Measurements from ENCODE around the gene CTIF. TPM values are rescaled to one million over a fixed set of nuclear protein-coding genes. Genes with fewer than 3 reads are reported as not detected.
A peak's percentile ranks its signal among the peaks of the same experiment; 100 is the strongest.

The CTIF gene
- total RNA-seq, 6 donors from 2014 or later, result 32.1 to 62.4 (median 47.8) TPM

DNA sequence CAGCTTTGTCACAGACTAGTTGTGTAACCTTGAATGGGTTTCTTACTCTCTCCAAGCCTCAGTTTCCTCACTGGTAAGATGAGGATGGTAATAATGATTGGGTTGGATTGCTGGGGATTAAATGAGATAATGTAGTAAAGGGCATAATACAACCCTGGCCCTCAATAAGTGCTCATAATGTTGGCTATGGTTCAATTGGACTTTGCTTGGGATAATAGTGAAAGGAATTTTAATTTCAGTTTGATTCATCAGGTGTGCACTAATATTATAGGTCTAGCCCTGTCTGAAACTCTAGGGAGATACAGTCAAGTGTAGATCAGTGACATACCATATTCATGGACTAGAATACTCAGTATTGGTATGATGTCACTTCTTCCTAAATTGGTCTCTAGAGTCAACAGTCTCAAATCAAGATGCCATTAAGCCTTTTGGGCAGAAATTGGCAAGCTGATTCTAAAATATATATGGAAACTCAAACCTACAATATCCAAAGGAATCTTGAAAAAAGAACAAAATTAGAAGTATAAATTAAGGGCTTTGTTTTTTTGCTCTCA is 250.5 kb downstream of the CTIF start:
- Histone ChIP-seq H3K27ac (peak overlapping the region in 3 of 4 donors; percentile 74 to 85 (median 84)), H3K4me3 (no peak overlapping the region), H3K9me3 (no peaks in the 10 kb centered on the region), H3K4me1 (peaks cover 21 to 39% (median 31%) of the 10 kb centered on the region in 4 donors), H3K27me3 (no peaks in the 10 kb centered on the region), H3K36me3 (peaks cover 0 to 4% (median 0%) of the 10 kb centered on the region in 4 donors)
- DNase-seq (no peak), ATAC-seq (ENCODE audit: low FRiP score in 2 of 2) (no peak)
- TF ChIP-seq, protein P1, sequence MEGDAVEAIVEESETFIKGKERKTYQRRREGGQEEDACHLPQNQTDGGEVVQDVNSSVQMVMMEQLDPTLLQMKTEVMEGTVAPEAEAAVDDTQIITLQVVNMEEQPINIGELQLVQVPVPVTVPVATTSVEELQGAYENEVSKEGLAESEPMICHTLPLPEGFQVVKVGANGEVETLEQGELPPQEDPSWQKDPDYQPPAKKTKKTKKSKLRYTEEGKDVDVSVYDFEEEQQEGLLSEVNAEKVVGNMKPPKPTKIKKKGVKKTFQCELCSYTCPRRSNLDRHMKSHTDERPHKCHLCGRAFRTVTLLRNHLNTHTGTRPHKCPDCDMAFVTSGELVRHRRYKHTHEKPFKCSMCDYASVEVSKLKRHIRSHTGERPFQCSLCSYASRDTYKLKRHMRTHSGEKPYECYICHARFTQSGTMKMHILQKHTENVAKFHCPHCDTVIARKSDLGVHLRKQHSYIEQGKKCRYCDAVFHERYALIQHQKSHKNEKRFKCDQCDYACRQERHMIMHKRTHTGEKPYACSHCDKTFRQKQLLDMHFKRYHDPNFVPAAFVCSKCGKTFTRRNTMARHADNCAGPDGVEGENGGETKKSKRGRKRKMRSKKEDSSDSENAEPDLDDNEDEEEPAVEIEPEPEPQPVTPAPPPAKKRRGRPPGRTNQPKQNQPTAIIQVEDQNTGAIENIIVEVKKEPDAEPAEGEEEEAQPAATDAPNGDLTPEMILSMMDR (IDR thresholded peaks at IDR 0.05), result no peak
- TF ChIP-seq EP300 (IDR thresholded peaks at IDR 0.05) (no peak), POLR2A (IDR thresholded peaks at IDR 0.05) (no peak)

DNA sequence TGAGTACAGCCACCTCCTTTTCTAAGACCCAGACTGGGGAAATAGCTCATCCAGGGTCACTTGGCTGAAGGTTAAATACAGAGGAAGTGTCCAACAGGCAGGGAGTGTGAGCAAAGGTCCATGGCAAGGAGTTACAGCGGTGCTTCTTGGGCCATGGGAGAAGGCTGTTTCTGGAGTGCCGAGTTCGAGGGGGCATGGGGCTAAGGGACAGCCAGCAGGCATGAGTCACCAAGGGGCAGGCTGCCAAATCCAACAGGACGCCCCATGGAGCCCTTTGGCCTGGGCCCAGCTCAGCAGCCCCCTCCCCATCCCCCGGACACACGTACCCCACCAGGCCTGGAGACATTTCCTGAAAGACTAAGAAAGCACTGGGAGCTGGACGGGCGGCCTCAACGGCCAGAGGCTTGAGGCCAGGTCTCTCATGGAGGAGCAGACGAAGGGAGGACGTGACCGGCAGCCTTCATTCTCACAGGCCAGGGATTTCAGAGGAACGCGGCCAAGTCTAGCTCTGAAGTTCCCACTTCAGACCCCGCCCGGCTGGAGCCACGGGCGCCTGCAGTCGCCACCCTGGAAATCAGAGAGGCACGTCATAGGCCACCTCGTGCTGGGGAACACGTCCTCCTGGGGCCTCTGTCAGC is 251.5 kb downstream of the CTIF start:
- no peaks in the 10 kb centered on the region for H3K9me3 ChIP-seq
- DNase-seq (peak; percentile 86 to 92), ATAC-seq (ENCODE audit: low FRiP score in 2 of 2) (peak; percentile 68 to 84)
- TF ChIP-seq POLR2AphosphoS5 (IDR thresholded peaks at IDR 0.05) (peak; percentile 43 to 46), POLR2A (IDR thresholded peaks at IDR 0.05) (peak in 1 of 4 donors; percentile 27), EP300 (IDR thresholded peaks at IDR 0.05) (peak in 1 of 4 donors; percentile 13)
- TF ChIP-seq, protein P1 (IDR thresholded peaks at IDR 0.05), result no peak
- peaks cover 0 to 4% (median 0%) of the 10 kb centered on the region in 4 donors for H3K36me3 ChIP-seq
- H3K27me3 ChIP-seq, result no peaks in the 10 kb centered on the region
- peak overlapping the region; percentile 74 to 85 (median 79) for H3K27ac ChIP-seq
- peaks cover 21 to 31% (median 26%) of the 10 kb centered on the region in 4 donors for H3K4me1 ChIP-seq
- 27 to 56% methylated on average over 10 to 14 of the region's 22 CpGs for WGBS, 2 donors
- H3K4me3 ChIP-seq, result no peak overlapping the region

DNA sequence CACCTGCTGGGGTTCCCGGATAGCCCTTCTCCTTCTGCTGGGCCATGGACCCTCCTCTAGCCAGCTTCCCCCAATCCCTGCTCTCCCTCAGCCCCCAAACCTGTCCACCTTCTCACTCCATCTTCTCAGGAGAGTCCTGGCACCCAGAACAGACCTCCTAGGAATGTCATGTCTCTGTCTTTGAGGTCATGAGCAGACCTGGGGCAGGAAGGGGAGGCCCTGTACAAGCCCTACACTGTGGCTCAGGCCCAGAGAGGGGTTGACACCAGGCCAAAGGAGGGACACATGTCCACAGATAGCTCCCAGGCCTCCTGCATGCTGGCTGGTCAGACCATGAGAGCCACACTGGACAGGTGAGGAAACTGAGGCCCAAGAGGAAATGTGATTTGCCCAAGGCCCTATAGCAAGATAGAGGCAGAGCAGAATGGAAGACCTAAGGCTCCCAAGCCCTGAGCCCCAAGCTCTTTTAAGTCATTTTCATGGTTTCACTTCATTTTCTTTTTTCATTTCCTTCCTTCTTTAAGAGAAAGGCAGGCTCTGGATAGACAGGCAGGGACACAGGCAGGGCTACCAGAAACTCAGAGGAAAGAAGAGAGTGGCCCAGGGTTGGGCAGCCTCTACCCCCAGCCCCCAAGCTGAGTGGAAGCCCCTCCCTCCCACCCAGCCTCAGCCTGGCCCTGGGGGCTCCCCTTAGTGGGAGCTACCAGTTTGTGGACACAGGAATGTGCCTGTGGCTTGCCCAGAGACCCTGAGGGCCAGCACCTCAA is 252.2 kb downstream of the CTIF start:
- H3K27me3 ChIP-seq, result no peaks in the 10 kb centered on the region
- peaks cover 0 to 3% (median 0%) of the 10 kb centered on the region in 4 donors for H3K36me3 ChIP-seq
- peaks cover 21 to 25% (median 24%) of the 10 kb centered on the region in 4 donors for H3K4me1 ChIP-seq
- H3K9me3 ChIP-seq, result no peaks in the 10 kb centered on the region
- TF ChIP-seq, protein P1 (IDR thresholded peaks at IDR 0.05), result no peak
- TF ChIP-seq EP300 (IDR thresholded peaks at IDR 0.05), result no peak
- TF ChIP-seq POLR2A (IDR thresholded peaks at IDR 0.05), result no peak
- no peak for TF ChIP-seq POLR2AphosphoS5 (IDR thresholded peaks at IDR 0.05)
- peak overlapping the region; percentile 74 to 85 (median 79) for H3K27ac ChIP-seq
- no peak overlapping the region for H3K4me3 ChIP-seq
- ATAC-seq (ENCODE audit: low FRiP score in 2 of 2), result peak in 1 of 2 donors; percentile 1
- DNase-seq, result peak; percentile 27 to 29
- 45 to 67% methylated on average over 1 of the region's 1 CpG for WGBS, 2 donors

DNA sequence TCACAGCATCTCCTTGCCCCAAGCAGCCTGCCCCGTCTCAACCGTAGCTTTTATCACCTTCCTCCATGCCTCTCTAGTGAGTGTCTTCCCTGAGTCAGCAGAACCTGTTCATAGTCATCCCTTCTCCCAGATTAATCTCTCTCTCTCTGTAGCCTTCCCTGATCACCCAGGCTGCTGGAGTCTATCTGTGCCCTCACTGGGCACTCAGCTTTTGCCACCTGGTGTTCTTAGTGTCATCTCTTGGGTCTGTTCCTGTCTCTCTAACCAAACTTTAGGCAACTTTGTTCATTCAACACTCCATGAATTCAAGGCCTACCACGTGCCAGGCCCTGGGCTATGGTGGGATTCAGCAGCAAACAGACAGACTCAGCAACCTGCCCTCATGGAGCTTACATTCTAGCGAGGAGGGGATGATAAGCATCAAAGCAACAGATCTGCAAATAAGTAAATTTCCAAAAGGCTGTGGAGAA is 252.8 kb downstream of the CTIF start:
- Histone ChIP-seq H3K4me3 (no peak overlapping the region), H3K27ac (peak overlapping the region in 3 of 4 donors; percentile 74 to 85 (median 84)), H3K9me3 (no peaks in the 10 kb centered on the region), H3K36me3 (no peaks in the 10 kb centered on the region), H3K27me3 (no peaks in the 10 kb centered on the region), H3K4me1 (peaks cover 21 to 25% (median 24%) of the 10 kb centered on the region in 4 donors)
- WGBS, 2 donors, result 95 to 100% methylated on average over 4 of the region's 4 CpGs
- TF ChIP-seq POLR2A (IDR thresholded peaks at IDR 0.05) (no peak), POLR2AphosphoS5 (IDR thresholded peaks at IDR 0.05) (no peak), EP300 (IDR thresholded peaks at IDR 0.05) (no peak)
- no peak for ATAC-seq (ENCODE audit: low FRiP score in 2 of 2)
- DNase-seq, result peak in 1 of 2 donors; percentile 14

DNA sequence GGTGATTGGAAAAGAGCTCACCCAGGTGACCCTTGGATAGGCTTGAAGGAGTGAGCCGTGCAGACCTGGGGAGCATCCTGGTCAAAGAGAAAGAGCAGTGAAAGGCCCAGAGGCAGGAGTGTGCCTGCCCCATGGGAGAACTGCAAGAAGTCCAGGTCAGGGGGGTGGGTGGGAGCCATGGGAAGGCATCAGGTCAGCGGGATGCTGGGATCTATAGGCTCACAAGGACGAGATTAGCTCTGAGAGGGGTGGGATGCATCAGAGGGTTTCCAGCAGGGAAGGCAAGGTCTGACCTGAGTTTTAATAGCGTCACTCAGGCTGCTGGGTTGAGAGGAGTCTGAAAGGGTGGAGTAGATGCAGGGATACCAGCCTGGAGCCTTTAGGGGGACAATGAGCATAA is 253.3 kb downstream of the CTIF start:
- WGBS, 2 donors, result 97% methylated on average over 4 of the region's 4 CpGs
- ATAC-seq (ENCODE audit: low FRiP score in 2 of 2), result no peak
- no peaks in the 10 kb centered on the region for H3K9me3 ChIP-seq
- TF ChIP-seq EP300 (IDR thresholded peaks at IDR 0.05) (no peak), POLR2A (IDR thresholded peaks at IDR 0.05) (no peak), POLR2AphosphoS5 (IDR thresholded peaks at IDR 0.05) (no peak)
- TF ChIP-seq, protein P1 (IDR thresholded peaks at IDR 0.05), result no peak
- H3K27me3 ChIP-seq, result no peaks in the 10 kb centered on the region
- H3K4me3 ChIP-seq, result no peak overlapping the region
- peaks cover 21 to 25% (median 24%) of the 10 kb centered on the region in 4 donors for H3K4me1 ChIP-seq
- no peak overlapping the region for H3K27ac ChIP-seq
- no peaks in the 10 kb centered on the region for H3K36me3 ChIP-seq
- DNase-seq, result peak in 1 of 2 donors; percentile 9
